HG03575 (cell line): Measurements from ENCODE around the gene SPATA31D1.
"Not testable (repeated sequence)": the region's sequence is repeated elsewhere in the genome, so short reads cannot be mapped to it uniquely, and the experiment has no call there.

Experiments used
- ATAC-seq: cut with Tn5 transposase; IDR thresholded peaks from one replicate; pipeline ENCODE4 v1.9.1; 2021; ENCODE audit not compliant: unreplicated experiment, insufficient number of reproducible peaks, low FRiP score; ENCODE audit errors: extremely low read depth

SPATA31D1 gene

DNA sequence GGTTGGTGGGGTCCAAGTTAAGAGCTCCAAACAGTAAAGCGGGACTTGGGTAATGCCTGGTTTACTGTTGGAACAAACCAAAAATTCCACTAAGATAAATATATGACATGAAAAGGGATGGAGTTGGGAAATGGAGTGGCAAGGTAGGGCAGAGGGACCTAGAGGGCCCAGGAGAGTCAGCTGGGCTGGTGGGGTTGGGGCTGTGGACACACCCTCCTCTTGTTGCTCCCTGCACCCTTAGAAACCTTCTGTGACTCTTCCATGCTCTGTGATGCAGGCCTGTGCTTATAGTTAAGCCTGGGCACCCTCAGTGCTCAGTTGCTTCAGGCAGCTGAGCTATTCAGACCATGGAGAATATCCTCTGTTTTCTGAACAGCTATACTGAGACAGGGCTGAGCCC is at the start of gene SPATA31D1:
Gene SPATA31D1, plus strand, starts transcription at position 301 of the 400 bp plus-strand sequence. Its CDS starts 47 bp downstream, at position 348.
- not testable (repeated sequence) for ATAC-seq

DNA sequence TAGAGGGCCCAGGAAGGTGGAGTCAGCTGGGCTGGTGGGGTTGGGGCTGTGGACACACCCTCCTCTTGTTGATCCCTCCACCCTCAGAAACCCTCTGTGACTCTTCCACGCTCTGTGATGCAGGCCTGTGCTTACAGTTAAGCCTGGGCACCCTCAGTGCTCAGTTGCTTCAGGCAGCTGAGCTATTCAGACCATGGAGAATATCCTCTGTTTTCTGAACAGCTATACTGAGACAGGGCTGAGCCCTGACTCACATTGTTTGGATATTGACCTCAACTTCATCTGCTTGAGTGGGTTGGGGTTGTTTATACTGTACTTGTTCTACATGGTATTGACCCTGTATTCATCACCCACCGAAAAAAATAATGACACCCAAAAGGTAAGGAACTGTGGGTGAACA is 45.2 kb upstream of the SPATA31D1 start, which contains the start of gene SPATA31D3:
Gene SPATA31D3, plus strand, starts transcription at position 108 of the 400 bp plus-strand sequence. Its CDS starts 86 bp downstream, at position 194.
- ATAC-seq: not testable (repeated sequence)

DNA sequence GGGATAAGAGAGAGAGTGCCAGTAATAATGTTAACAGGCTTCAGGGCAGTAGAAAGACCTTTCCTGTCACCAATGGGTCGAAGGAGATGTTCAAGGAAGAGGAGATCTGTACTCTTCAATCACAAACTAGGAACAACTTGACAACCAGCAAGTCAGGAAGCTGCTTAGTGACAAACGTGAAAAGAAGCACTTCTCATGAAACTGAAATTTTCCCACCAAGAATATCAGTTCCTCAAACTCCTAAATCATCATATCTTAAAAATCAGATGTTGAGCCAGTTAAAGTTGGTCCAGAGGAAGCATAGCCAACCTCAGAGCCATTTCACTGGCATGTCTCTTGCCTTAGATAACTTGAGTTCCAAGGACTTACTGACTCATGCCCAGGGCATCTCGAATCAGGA is 39.9 kb upstream of the SPATA31D1 start:
- ATAC-seq: not testable (repeated sequence)

DNA sequence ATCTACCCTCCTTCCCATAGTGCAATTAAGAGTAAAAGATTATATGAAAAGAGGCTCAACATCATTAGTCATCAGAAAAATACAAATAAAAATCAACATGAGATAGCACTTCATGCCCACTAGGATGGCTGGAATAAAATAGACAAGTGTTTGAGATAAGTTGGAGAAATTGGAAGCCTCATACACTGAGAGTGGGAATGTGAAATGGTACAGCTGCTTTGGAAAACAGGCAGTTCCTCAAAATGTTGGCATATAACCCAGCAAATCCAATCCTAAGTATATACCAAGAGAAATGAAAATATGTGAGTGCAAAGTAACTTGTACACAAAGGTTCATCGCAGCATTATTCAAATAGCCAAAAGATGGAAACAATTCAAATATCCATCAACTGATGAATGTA is 35.5 kb upstream of the SPATA31D1 start:
- no peak for ATAC-seq

DNA sequence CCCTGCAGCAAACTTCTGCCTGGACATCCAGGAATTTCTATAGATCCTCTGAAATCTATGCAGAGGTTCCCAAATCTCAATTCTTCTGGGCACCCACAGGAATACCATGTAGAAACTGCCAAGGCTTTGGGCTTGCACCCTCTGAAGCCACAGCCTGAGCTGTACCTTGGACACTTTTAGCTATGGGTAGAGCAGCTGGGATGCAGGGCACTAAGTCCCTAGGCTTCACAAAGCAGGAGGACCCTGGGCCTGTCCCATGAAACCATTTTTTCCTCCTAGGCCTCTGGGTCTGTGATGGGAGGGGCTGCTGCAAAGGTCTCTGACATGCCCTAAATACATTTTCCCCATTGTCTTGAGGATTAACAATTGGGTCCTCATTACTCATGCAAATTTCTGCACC is 32.9 kb upstream of the SPATA31D1 start:
- ATAC-seq: no peak

DNA sequence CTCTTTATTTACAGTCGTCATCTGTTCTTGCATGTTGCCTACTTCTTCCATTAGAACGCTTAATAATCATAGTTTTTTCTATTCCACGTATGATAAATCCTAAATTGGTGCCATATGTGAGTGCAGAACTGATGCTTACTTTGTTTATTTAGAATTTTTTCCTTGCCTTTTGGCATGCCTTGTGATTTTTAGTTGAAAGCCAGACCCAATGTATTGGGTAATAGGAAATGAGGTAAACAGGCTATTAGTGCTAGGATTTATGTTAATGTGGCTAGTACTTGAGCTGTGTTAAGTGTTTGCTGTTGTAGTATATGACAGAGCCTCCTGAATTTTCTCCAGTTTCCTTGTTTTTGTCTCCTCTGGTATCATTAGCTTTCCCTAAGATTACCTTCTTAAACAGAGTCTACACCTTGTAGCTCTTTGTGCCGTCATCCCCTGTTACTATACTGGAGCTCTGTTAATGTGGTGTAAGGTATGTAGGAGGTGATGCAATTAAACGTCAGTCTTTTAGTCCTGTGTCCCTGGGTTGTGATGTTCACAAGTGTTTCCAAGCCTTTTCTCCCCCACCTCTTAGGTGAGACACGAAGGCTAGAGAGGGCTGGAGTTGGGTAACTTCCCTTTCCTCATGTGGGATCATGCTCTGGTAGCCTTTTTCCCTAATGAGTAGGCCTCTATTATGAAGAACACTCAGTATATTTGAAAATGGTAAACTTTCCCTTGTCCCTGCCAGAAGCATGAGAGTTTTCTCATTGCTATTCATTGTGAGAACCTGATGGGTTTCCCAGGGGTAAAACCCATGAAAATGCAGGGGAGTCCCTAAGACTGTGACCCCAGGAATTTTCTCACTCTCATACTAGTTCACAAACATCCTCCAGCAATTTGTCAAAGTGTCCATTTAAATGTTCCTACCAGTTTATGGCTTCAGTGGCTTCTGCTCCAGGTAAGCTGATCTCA is 24.1 kb upstream of the SPATA31D1 start:
- no peak for ATAC-seq

DNA sequence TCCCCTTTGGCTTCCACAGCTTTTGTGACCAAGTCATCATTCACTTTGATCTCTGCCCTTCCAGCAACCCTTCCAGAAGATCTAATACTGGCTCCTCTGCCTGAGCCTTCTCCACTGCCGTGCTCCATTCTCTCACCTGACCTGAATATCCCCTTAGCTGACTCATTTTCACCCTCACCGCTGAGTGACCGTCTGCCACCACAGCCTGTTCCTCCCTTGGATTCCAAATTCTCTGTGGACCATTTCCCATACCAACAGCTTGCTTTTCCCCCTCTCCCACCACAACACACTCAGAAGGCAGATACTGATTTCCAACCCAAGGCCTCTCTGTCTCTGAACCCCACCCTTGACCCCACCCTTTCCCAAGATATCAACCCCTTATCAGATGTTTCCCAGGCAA is 20.5 kb upstream of the SPATA31D1 start:
- ATAC-seq: no peak

DNA sequence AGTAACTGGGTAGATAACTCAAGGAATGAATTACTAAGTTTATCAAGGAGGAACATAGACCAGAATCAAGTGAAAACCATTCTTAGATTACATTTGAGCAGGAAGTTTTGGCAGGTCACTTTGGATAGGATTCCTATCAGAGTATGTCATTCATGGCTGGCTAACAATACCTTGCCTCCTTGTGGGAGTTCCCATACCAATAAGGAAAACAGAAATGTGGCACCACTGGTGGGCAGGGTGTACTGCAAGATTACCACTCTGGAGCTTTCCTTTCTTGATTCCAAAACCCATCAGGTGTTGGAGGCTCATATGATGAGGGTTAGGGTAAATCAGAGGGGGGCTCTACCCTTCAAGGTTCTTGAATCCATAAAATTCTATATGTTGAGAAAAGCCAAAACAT is 18.6 kb upstream of the SPATA31D1 start:
- no peak for ATAC-seq

DNA sequence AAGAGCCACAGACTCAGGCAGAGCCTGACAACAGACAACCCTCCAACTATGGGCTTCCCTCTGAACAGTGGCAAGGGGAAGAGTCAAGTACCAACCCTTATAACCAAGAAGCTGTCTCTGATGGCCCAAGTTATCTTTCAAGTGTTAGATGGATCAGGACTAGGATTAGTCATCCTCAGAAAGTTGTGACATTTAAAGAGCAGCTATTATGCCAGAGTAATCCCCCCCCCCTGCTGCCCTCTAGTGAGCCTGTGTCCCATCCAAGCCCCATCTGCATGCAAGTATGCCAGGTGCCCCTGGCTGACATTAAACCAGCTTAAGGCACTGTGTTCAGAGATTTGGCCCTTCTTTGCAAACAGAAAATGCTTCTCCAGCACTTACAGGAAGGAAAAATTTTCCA is 16.8 kb upstream of the SPATA31D1 start:
- ATAC-seq: no peak

DNA sequence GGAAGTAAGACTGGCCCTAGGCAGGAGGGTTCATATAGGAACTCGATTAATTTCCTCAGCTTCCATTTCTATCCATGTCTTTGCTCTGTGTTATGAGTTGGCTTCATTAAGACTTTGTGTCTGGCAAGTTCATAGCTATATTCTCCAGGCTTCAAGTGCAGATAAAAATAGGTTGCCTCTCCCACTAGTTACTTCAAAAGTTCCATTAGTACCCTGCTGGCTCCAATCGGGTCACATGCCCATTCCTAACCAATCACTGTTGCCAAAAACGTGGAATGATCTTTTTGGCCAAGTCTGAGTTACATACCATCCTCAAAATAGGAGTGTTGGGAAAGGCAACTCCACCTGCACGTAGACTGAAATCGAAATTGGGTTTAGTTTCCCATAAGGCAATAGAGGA is 13.8 kb upstream of the SPATA31D1 start:
- ATAC-seq: no peak

DNA sequence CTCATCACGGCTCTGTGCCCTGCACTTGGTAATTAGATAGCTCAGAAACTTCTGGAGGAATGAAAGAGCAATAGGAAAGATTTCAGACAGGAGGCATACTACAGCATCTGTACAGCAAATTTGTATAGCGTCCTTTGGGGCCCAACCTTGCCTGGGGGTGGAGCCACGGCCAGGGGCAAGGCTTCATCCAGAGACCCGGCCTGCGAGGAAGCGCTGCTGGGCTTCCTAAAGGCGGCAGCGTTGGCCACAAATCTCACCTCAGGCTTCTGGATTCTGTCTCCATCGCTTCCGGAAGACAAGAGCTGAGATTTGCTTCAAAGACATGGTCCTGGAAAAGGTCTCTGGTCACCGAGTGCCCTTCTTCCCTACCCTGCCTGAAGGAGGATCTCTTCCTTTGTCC is 12.2 kb upstream of the SPATA31D1 start:
- no peak for ATAC-seq

DNA sequence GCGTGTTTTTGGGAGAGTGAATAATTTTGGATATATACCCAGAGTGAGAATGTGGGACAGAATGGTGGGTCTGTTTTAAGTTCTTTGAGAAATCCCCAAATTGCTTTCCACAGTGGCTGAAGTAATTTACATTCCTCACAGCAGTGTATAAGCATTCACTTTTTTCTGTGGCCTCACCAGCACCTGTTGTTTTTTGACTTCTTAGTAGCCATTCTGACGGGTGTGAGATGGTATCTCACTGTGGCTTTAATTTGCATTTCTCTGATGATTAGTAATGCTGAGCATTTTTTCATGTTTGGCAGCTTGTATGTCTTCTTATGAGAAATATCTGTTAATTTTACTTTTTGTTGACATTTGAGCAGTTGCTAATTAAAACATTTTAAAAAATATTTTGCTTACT is 9.4 kb upstream of the SPATA31D1 start:
- ATAC-seq: peak; percentile 63

DNA sequence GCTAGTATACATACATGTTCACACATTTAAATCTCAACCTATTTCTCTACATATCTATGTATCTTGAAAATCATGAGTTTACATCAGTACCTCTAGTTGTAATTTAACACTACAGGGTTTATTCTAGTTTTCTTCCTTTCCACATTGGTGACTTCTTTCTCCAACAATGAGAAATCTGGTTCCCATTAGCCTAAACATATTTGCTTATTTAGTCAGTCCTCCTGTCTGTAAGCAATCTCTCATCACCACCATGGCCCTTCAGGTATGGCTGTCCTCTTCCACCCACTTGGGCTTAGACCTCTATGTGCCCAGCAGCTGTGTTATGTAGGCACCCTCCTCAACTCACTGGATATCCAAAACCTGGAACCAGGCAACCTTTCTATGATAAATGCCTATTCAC is 8.0 kb upstream of the SPATA31D1 start:
- ATAC-seq: no peak

DNA sequence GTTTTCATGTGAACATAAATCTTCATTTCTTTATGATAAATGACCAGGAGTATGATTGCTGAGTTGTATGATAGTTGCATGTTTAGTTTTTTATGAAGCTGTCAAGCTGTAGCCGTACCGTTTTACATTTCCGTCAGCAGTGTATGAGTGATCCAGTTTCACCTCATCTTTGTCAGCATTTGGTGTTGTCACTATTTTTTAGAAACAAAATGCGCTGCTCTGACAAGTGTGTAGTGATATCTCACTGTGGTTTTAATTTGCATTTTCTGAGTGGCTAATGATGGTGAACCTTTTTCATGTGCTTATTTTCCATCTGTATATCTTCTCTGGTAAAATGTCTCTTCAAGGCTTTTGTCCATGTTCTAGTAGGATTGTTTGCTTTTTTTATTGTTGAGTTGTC is 6.7 kb upstream of the SPATA31D1 start:
- no peak for ATAC-seq

DNA sequence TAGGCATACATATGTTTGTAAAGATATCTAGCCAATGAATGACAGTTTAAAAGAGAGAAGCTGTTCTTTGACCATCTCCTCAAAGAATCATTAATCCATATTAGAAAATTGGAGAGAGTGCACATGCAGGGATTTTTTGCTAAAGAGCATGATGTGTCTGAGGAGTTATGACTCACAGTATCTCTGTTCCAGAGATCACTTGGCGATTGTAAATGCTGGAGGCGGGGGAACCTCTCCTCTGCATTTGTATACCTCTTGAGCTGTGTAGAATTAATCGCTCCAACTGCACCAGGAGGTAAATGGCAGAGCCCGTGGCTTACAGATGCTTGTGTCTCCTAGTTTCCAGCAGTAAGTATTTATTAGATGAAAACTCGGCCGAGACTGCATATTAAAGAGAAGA is 3.6 kb upstream of the SPATA31D1 start:
- no peak for ATAC-seq

DNA sequence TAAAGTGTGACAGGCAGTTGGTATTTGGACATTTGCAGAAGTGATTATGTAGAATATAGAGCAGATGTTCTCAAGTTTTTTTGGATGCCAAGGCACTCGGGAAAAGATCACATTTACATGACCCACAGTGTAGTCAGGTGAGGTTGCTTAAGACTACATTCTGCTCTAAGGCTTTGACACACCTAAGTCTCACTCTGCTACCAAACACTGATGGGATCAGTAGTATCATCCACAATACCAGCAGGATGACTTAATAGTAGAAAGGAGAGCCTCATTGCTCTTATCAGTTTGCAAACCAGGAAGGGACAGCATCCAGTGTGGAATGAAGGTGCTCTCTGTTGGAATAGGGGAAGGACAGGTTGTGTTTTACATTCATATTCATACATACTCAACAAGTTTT is 2.5 kb upstream of the SPATA31D1 start:
- no peak for ATAC-seq

DNA sequence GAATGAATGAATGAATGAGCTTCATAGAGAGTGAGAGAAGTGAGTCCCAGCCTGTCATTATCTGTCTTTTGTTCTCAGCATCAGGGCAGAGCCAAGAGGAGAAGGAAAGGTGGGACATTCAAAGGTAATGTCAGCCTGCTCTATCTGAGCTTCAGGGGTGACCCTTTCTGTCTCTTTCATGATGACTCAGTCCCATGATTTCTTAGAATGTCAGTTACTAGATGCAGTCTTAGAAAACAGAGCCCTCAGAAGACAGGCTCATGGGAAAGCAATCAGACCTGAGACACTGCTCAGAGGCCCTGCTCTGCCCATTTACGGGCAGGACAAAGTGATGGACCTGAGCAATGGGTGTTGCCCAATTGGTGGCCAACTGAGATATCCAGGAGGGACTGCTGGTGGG is 1.1 kb downstream of the SPATA31D1 start:
- ATAC-seq: no peak

DNA sequence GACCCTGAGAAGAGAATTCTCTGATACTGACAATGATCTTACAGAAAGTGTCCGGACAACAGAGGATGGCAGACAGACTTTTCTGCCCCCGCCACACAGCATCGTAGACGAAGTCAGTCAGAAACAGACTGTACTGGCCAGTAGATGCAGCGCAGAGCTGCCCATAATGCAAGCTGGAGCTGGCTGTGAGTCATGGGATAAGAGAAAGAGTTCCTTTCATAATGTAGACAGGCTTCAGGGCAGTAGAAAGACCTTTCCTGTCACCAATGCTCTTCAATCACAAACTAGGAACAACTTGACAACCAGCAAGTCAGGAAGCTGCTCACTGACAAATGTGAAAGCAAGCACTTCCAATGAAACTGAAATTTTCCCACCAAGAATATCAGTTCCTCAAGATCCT is 5.1 kb downstream of the SPATA31D1 start:
- no peak for ATAC-seq

DNA sequence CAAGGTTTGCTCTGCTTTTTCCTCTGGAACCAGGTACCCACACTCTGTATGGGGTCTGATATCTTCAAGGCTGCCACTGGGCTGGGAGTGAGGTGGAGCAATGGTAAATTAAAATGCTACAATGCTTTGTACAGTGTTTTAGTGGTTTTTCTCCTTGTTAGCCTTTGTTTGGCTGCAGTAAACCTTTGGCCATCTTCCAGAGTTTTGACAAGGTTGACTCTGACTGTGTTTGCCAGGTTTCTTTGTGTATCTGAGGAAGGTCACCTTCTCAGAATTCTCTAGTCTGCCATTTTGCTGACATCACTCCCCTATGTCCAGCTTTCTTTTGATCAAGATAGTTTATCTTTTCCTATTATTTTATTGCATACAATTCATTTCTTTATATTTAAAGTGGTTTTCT is 11.2 kb downstream of the SPATA31D1 start:
- ATAC-seq: no peak

DNA sequence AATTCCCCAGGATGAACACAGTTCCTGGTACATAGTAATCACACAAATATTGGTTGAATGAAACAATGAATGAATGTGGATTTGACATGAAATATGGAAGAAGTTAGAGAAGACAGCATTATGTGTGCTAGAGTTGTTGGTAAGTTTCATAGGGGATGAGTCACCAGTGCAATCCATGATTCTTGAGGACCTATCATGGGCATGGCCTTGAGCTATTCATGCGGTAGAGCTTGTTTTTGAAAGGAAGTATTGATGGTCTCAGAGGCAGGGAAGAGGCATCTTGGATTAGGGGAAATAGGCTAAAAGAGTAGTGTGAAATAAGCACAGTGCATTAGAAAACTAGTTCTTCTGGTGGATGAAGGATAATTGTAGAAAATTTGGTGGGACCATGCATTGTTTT is 22.1 kb downstream of the SPATA31D1 start:
- no peak for ATAC-seq

DNA sequence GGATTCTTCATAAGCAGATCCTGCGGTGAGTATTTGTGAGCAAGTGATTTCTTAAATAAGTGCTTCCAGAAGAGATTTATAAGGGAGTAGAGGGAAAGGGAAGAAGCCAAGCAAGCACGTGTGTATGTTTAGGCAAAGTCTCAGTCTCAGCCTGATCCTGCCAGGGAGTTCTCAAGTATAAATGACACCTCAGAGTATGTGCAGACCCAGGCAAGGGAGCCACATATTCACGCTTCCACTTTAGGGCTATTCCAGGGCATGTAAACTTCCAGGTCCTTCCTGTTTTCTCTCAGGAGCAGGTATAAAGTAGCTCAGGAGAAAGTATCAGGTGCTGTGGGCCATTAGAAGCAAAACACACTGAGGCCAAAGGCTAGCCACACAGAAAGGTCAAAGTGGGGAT is 22.6 kb downstream of the SPATA31D1 start:
- no peak for ATAC-seq
